ENCODE results near the gene DLEC1.

Gene DLEC1

GRCh38 chr3:38036286-38036685 lies 2.7 kb upstream of the DLEC1 start:
- Mint-ChIP-seq H3K27me3 (ENCODE audit: low read depth) (peaks cover 48% of the 10 kb centered on the region), H3K36me3 (ENCODE audit: low read depth) (no peaks in the 10 kb centered on the region), H3K27ac (no peak overlapping the region), H3K4me3 (no peak overlapping the region), H3K9me3 (no peaks in the 10 kb centered on the region), H3K4me1 (peaks cover 10% of the 10 kb centered on the region)
- no peak for TF ChIP-seq CTCF (IDR thresholded peaks at IDR 0.05; ENCODE audit: unreplicated experiment in 3 of 3)

GRCh38 chr3:38036906-38037305 lies 2.1 kb upstream of the DLEC1 start:
- H3K27ac Mint-ChIP-seq, result no peak overlapping the region
- peaks cover 10% of the 10 kb centered on the region for H3K4me1 Mint-ChIP-seq
- no peaks in the 10 kb centered on the region for H3K9me3 Mint-ChIP-seq
- no peaks in the 10 kb centered on the region for H3K36me3 Mint-ChIP-seq (ENCODE audit: low read depth)
- peak overlapping the region in 1 of 3 experiments; percentile 3 for H3K4me3 Mint-ChIP-seq
- peaks cover 47% of the 10 kb centered on the region for H3K27me3 Mint-ChIP-seq (ENCODE audit: low read depth)
- TF ChIP-seq CTCF (IDR thresholded peaks at IDR 0.05; ENCODE audit: unreplicated experiment in 3 of 3), result no peak

- TF ChIP-seq CTCF (IDR thresholded peaks at IDR 0.05; ENCODE audit: unreplicated experiment in 3 of 3), result no peak
- Mint-ChIP-seq H3K9me3 (no peaks in the 10 kb centered on the region), H3K27me3 (ENCODE audit: low read depth) (peaks cover 45% of the 10 kb centered on the region), H3K36me3 (ENCODE audit: low read depth) (no peaks in the 10 kb centered on the region), H3K4me1 (peaks cover 10% of the 10 kb centered on the region), H3K27ac (no peak overlapping the region), H3K4me3 (peak overlapping the region; percentile 59 to 74 (median 67))
These were observed 529 bp upstream of the DLEC1 start for GRCh38 chr3:38038447-38038911.

GRCh38 chr3:38039899-38040261 lies 872 bp downstream of the DLEC1 start:
- Mint-ChIP-seq H3K4me3 (peak overlapping the region; percentile 59 to 74 (median 67)), H3K4me1 (peaks cover 10% of the 10 kb centered on the region), H3K27ac (no peak overlapping the region), H3K36me3 (ENCODE audit: low read depth) (no peaks in the 10 kb centered on the region), H3K27me3 (ENCODE audit: low read depth) (peaks cover 51% of the 10 kb centered on the region), H3K9me3 (no peaks in the 10 kb centered on the region)
- TF ChIP-seq CTCF (IDR thresholded peaks at IDR 0.05; ENCODE audit: unreplicated experiment in 3 of 3), result peak in 2 of 3 experiments; percentile 11 to 19

- Mint-ChIP-seq H3K9me3 (no peaks in the 10 kb centered on the region), H3K27me3 (ENCODE audit: low read depth) (peaks cover 56% of the 10 kb centered on the region), H3K4me3 (peak overlapping the region; percentile 59 to 74 (median 67)), H3K27ac (no peak overlapping the region), H3K4me1 (peaks cover 10% of the 10 kb centered on the region), H3K36me3 (ENCODE audit: low read depth) (no peaks in the 10 kb centered on the region)
- TF ChIP-seq CTCF (IDR thresholded peaks at IDR 0.05; ENCODE audit: unreplicated experiment in 3 of 3), result no peak
These were observed 1.4 kb downstream of the DLEC1 start for GRCh38 chr3:38040401-38040800.

GRCh38 chr3:38043486-38043885 lies 4.5 kb downstream of the DLEC1 start:
- Mint-ChIP-seq H3K4me1 (peaks cover 10% of the 10 kb centered on the region), H3K27ac (no peak overlapping the region), H3K9me3 (no peaks in the 10 kb centered on the region), H3K36me3 (ENCODE audit: low read depth) (no peaks in the 10 kb centered on the region), H3K4me3 (no peak overlapping the region), H3K27me3 (ENCODE audit: low read depth) (peaks cover 48% of the 10 kb centered on the region)
- TF ChIP-seq CTCF (IDR thresholded peaks at IDR 0.05; ENCODE audit: unreplicated experiment in 3 of 3), result no peak
